Suprapubic skin (tissue), 4 donors: ENCODE data around the gene LRMDA. TPM values are rescaled to one million over a fixed set of nuclear protein-coding genes. Genes with fewer than 3 reads are reported as not detected.

ENCODE experiments used
- DNase-seq, 2 donors: peaks; one replicate each; pipeline ENCODE4 v3.0.0-alpha.2; 2019; ENCODE audit warnings: low spot score in 2 of 2
- H3K27ac ChIP-seq: fragments of 200-600 bp; sonication (generic); one replicate; pipeline ENCODE4 v1.5.1; 2019
- H3K27me3 ChIP-seq: fragments of 200-600 bp; sonication (generic); one replicate; pipeline ENCODE4 v1.5.1; 2019
- H3K36me3 ChIP-seq: fragments of 200-600 bp; sonication (generic); one replicate; pipeline ENCODE4 v1.5.1; 2019
- H3K4me1 ChIP-seq: fragments of 200-600 bp; sonication (generic); one replicate; pipeline ENCODE4 v1.5.1; 2019
- H3K4me3 ChIP-seq: fragments of 200-600 bp; sonication (generic); one replicate; pipeline ENCODE4 v1.5.1; 2019; ENCODE audit warnings: mild to moderate bottlenecking
- H3K9me3 ChIP-seq: fragments of 200-600 bp; sonication (generic); one replicate; pipeline ENCODE4 v1.5.1; 2019
- EP300 ChIP-seq: sonication (generic); formaldehyde crosslinking; IDR thresholded peaks from one replicate; pipeline ENCODE4 v1.6.1; 2017; ENCODE audit warnings: antibody characterized with exemption
- POLR2A ChIP-seq, 2 donors: fragments of 450-650 bp; IDR thresholded peaks; one replicate each; pipeline ENCODE4 v1.6.1; 2017; ENCODE audit warnings: antibody characterized with exemption in 2 of 2, mild to moderate bottlenecking in 2 of 2, moderate library complexity in 2 of 2
- POLR2AphosphoS5 ChIP-seq, 3 donors: sonication (generic); formaldehyde crosslinking; IDR thresholded peaks; one replicate each; pipeline ENCODE4 v1.6.1; 2017; ENCODE audit warnings: antibody characterized with exemption in 3 of 3
- WGBS: methylation state at CpG from one replicate; pipeline ENCODE4 v1.1.5; 2018; 5-methylcytosine and 5-hydroxymethylcytosine counted together
- total RNA-seq, 4 donors: library from RNA; depleted of rRNA; stranded (reverse); fragments of >200 nt; gene quantifications; one replicate each; pipeline ENCODE4 v1.1.0, GENCODE V29; 2016
- TF ChIP-seq, protein P1 (sequence below), 2 donors: fragments of 200-600 bp in 1 of 2; fragments of 450-650 bp in 1 of 2; sonication (generic) in 1 of 2; IDR thresholded peaks; one replicate each; pipeline ENCODE4 v1.5.1; 2016 to 2019; ENCODE audit warnings: antibody characterized with exemption in 2 of 2, mild to moderate bottlenecking in 1 of 2, moderate library complexity in 1 of 2

Gene LRMDA
- total RNA-seq, 4 donors from 2014 or later, result 0.10 to 2.9 (median 1.9) TPM; not detected in 1

DNA sequence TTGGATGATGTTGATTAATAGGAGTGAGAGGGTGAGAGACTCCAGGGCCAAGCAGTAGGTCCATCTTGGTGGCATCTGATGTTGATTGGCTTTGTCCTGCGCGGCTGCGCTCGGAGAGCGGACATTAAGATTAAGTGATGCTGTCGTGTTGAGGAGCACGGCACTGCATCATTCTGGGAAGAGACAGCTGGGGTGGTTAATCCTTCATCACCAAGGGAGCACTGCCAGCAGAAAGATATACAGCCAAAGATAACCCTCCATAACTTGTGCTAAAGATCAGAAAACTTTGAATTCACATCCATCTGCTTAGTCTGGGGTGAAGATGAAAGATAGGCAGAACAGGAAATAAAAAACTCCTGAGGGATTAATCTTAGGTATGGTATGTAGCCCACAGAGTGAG, 208.3 kb downstream of the LRMDA start:
- TF ChIP-seq POLR2A (IDR thresholded peaks at IDR 0.05), result no peak
- no peak for TF ChIP-seq POLR2AphosphoS5 (IDR thresholded peaks at IDR 0.05)
- no peak for TF ChIP-seq EP300
- TF ChIP-seq, protein P1, sequence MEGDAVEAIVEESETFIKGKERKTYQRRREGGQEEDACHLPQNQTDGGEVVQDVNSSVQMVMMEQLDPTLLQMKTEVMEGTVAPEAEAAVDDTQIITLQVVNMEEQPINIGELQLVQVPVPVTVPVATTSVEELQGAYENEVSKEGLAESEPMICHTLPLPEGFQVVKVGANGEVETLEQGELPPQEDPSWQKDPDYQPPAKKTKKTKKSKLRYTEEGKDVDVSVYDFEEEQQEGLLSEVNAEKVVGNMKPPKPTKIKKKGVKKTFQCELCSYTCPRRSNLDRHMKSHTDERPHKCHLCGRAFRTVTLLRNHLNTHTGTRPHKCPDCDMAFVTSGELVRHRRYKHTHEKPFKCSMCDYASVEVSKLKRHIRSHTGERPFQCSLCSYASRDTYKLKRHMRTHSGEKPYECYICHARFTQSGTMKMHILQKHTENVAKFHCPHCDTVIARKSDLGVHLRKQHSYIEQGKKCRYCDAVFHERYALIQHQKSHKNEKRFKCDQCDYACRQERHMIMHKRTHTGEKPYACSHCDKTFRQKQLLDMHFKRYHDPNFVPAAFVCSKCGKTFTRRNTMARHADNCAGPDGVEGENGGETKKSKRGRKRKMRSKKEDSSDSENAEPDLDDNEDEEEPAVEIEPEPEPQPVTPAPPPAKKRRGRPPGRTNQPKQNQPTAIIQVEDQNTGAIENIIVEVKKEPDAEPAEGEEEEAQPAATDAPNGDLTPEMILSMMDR (IDR thresholded peaks at IDR 0.05), result no peak
- Histone ChIP-seq H3K36me3 (no peaks in the 10 kb centered on the region), H3K4me3 (no peak overlapping the region), H3K9me3 (no peaks in the 10 kb centered on the region), H3K4me1 (no peaks in the 10 kb centered on the region), H3K27ac (no peak overlapping the region), H3K27me3 (no peaks in the 10 kb centered on the region)
- DNase-seq, result no peak
- 80% methylated on average over 7 of the region's 7 CpGs for WGBS

DNA sequence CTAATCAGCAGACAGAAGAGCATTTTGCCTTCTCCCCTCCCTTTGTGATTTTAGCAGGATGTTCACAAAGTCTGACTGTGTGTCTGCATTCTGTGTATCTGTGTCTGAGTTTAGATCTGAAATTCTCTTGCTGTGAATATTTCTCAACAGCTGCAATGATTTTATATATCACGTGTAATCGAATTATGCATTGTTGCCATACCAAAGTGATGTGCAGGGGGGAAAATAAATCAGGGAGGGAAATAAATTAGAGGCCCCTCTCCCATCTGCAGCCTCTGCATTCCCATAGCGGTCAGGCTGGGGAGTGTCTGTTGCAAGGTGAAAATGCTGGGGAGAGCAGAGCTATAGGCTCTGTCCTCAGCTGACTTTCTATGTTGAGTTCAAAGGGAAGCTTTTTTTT, 209.0 kb downstream of the LRMDA start:
- no peak overlapping the region for H3K27ac ChIP-seq
- H3K27me3 ChIP-seq, result no peaks in the 10 kb centered on the region
- no peaks in the 10 kb centered on the region for H3K36me3 ChIP-seq
- TF ChIP-seq POLR2AphosphoS5 (IDR thresholded peaks at IDR 0.05) (no peak), POLR2A (IDR thresholded peaks at IDR 0.05) (no peak), EP300 (no peak)
- TF ChIP-seq, protein P1 (IDR thresholded peaks at IDR 0.05), result no peak
- DNase-seq, result no peak
- 91% methylated on average over 3 of the region's 3 CpGs for WGBS
- no peaks in the 10 kb centered on the region for H3K9me3 ChIP-seq
- no peaks in the 10 kb centered on the region for H3K4me1 ChIP-seq
- no peak overlapping the region for H3K4me3 ChIP-seq

DNA sequence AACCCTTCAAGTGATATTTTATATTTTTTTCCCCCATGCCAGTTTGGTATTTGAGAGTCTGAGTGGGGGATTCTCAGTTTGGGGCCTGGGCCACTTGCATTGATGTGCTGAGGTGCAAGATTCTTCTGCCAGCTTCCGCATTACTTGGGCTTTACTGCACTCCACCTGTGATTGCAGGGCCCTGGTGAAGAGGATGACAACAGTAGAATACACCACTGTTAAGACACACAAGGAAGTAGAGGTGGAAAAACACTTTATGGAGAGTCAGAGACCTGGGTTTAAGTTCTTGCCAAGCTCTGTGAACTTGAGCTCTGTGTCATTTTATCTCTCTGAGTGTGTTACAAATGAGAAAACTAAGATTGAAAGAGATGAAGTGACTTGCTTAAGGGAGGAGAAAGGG, 209.4 kb downstream of the LRMDA start:
- H3K9me3 ChIP-seq, result no peaks in the 10 kb centered on the region
- no peaks in the 10 kb centered on the region for H3K36me3 ChIP-seq
- no peak overlapping the region for H3K27ac ChIP-seq
- H3K4me1 ChIP-seq, result no peaks in the 10 kb centered on the region
- DNase-seq, result no peak
- no peaks in the 10 kb centered on the region for H3K27me3 ChIP-seq
- H3K4me3 ChIP-seq, result no peak overlapping the region
- TF ChIP-seq EP300, result no peak
- no peak for TF ChIP-seq POLR2AphosphoS5 (IDR thresholded peaks at IDR 0.05)
- no peak for TF ChIP-seq POLR2A (IDR thresholded peaks at IDR 0.05)
- TF ChIP-seq, protein P1 (IDR thresholded peaks at IDR 0.05), result no peak
- 83% methylated on average over 1 of the region's 1 CpG for WGBS

DNA sequence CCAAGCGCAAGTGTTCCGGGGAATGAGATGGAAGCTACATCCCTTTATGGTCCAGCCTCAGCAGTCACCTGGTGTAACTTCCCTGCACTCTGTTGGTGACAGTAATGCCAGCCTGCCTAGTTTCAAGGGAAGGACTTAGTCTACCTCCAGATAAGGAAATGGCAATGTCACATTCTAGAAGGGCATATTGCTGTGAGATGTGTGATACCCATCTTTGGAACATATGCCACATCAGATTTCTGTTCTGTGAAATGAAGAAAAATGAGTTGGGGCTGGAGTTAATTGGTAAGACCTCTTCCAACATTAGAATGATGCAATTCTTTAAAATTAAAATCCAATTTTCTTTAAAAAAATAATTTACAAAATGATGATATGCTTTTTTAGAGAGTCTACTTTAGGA, 212.0 kb downstream of the LRMDA start:
- 98% methylated on average over 2 of the region's 2 CpGs for WGBS
- Histone ChIP-seq H3K36me3 (no peaks in the 10 kb centered on the region), H3K27ac (no peak overlapping the region), H3K27me3 (no peaks in the 10 kb centered on the region), H3K9me3 (no peaks in the 10 kb centered on the region), H3K4me3 (no peak overlapping the region), H3K4me1 (peaks cover 10% of the 10 kb centered on the region)
- TF ChIP-seq POLR2A (IDR thresholded peaks at IDR 0.05) (no peak), POLR2AphosphoS5 (IDR thresholded peaks at IDR 0.05) (no peak), EP300 (no peak)
- TF ChIP-seq, protein P1 (IDR thresholded peaks at IDR 0.05), result no peak
- no peak for DNase-seq

DNA sequence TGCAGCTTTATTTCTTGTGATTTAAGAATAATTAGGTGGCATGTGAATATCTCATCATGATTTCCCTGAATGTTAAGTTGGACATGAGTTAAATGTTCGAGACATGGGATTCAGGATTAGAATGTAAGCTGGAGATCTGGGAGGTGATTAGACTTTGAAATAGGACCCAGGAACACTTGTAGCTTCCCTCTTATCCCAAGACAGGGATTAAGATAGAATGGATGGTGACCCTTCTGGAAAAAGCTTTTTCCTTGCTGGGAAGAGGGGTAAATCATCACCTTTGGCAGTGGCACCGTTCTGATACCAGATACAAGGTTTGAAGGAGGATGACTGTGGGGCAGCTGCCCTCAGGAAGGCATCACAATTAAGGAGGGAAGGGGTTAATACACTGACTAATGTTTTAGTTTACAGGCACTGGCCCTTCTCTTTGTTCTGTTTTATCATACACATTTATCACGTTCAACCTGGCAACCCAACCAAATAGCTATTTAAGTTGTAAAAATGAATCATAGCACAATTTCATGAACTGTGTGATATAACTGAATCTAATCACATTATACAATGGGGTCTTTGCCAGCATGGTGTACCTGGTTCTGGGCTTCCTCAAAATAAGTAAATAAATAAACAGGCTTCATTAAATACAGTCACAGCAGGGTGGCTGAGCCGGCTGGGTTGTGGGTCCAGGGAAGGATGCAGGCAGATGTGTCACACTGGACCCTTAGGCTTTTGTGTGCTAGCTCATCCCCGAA, 212.7 kb downstream of the LRMDA start:
- Histone ChIP-seq H3K4me1 (peaks cover 10% of the 10 kb centered on the region), H3K27ac (no peak overlapping the region)
- no peak for TF ChIP-seq POLR2AphosphoS5 (IDR thresholded peaks at IDR 0.05)

More for the DNA sequence above, 212.7 kb downstream of the LRMDA start:
- WGBS, result 78% methylated on average over 5 of the region's 5 CpGs
- DNase-seq, result no peak
- Histone ChIP-seq H3K36me3 (no peaks in the 10 kb centered on the region), H3K9me3 (no peaks in the 10 kb centered on the region), H3K27me3 (no peaks in the 10 kb centered on the region), H3K4me3 (no peak overlapping the region)
